A549 (cell line): ENCODE measurements around the gene RPL28. TPM values are rescaled to one million over a fixed set of nuclear protein-coding genes. Genes with fewer than 3 reads are reported as not detected.

ENCODE experiments used
- ATAC-seq, 2 experiments: fragments of 200-7000 bp in 1 of 2; fragments of >200 bp in 1 of 2; cut with Nextera tagmentation in 1 of 2; cut with Tn5 transposase in 1 of 2; 3 replicates each; pipeline versions ENCODE4 v1.8.0 to v1.9.1; 2018 to 2020; ENCODE audit warnings: mild to moderate bottlenecking in 1 of 2, moderate library complexity in 1 of 2
- CTCF ChIA-PET: fragments of 300-600 bp; sonication (Branson Sonifier 250); formaldehyde crosslinking; extraction: SDS; loops from one replicate; lab custom pipeline; 2021; ENCODE audit warnings: antibody characterized with exemption, inconsistent platforms; lab: Yijun Ruan, JAX
- POLR2A ChIA-PET: fragments of 350-600 bp; formaldehyde crosslinking; extraction: SDS; loops from one replicate; lab custom pipeline; 2021; ENCODE audit warnings: antibody characterized with exemption, inconsistent platforms; lab: Yijun Ruan, JAX
- DNase-seq, 2 experiments: peaks; one replicate each; pipeline versions ENCODE4 v3.0.0 to v3.0.0-alpha.2; 2011 to 2016; ENCODE audit warnings: low read depth in 1 of 2, low spot score in 1 of 2
- FAIRE-seq: peaks from 2 replicates; lab custom pipeline; 2011; peaks lifted over from hg19 to GRCh38; lab: Jason Lieb, UNC
- H3K27ac ChIP-seq, 2 experiments: fragments of >200 bp; sonication (Bioruptor Twin); formaldehyde crosslinking; 3 replicates each; pipeline ENCODE4 v1.5.1; 2016 to 2017
- H3K4me1 ChIP-seq: fragments of >200 bp; sonication (Bioruptor Twin); formaldehyde crosslinking; 3 replicates; pipeline ENCODE4 v1.6.1; 2016
- H3K4me2 ChIP-seq: fragments of >200 bp; sonication (Bioruptor Twin); formaldehyde crosslinking; 3 replicates; pipeline ENCODE4 v1.6.1; 2016
- H3K4me3 ChIP-seq: fragments of >200 bp; sonication (Bioruptor Twin); formaldehyde crosslinking; 3 replicates; pipeline ENCODE4 v1.5.1; 2016
- H3K9me3 ChIP-seq: fragments of >200 bp; sonication (Bioruptor Twin); formaldehyde crosslinking; 3 replicates; pipeline ENCODE4 v1.6.1; 2016
- CBX2 ChIP-seq: fragments of 200-600 bp; sonication (generic); IDR thresholded peaks from 2 replicates; pipeline ENCODE4 v1.6.1; 2016; ENCODE audit warnings: low read depth, mild to moderate bottlenecking, borderline replicate concordance
- CHD2 ChIP-seq: fragments of 150-350 bp; IDR thresholded peaks from 2 replicates; pipeline ENCODE4 v1.6.1; 2014; ENCODE audit warnings: low read length; ENCODE audit not compliant: partially characterized antibody
- E2F6 ChIP-seq: IDR thresholded peaks from 2 replicates; pipeline ENCODE4 v1.6.1; 2012; ENCODE audit warnings: low read depth, borderline replicate concordance
- ELK1 ChIP-seq: fragments of 150-350 bp; IDR thresholded peaks from 2 replicates; pipeline ENCODE4 v1.6.1; 2014; ENCODE audit warnings: low read depth, mild to moderate bottlenecking, low read length
- EP300 ChIP-seq, 2 experiments: fragments of >200 bp; sonication (Bioruptor Twin); formaldehyde crosslinking; IDR thresholded peaks; 2 replicates in 1 of 2; 3 replicates in 1 of 2; pipeline ENCODE4 v1.6.1; 2016 to 2017
- HEYL ChIP-seq: fragments of 250-450 bp; sonication (Bioruptor Pico); IDR thresholded peaks from 2 replicates; pipeline ENCODE4 v1.8.0; 2021; ENCODE audit warnings: mild to moderate bottlenecking, moderate library complexity
- JUNB ChIP-seq: fragments of >200 bp; sonication (Bioruptor Twin); formaldehyde crosslinking; IDR thresholded peaks from 2 replicates; pipeline ENCODE4 v1.6.1; 2016
- KDM1A ChIP-seq: fragments of 200-600 bp; sonication (generic); IDR thresholded peaks from 2 replicates; pipeline ENCODE4 v1.6.1; 2016; ENCODE audit warnings: low read depth, mild to moderate bottlenecking
- NPAS2 ChIP-seq: fragments of 250-450 bp; sonication (Bioruptor Pico); IDR thresholded peaks from 2 replicates; pipeline ENCODE4 v1.8.0; 2022; ENCODE audit warnings: mild to moderate bottlenecking, moderate library complexity, borderline replicate concordance
- NR3C1 ChIP-seq: fragments of >200 bp; sonication (Bioruptor Twin); formaldehyde crosslinking; IDR thresholded peaks from 3 replicates; pipeline ENCODE4 v1.6.1; 2017
- PBX3 ChIP-seq: IDR thresholded peaks from 2 replicates; pipeline ENCODE4 v1.6.1; 2012
- POLR2AphosphoS2 ChIP-seq: conservative IDR thresholded peaks from 2 replicates; pipeline ENCODE4 v1.6.1; 2012; ENCODE audit warnings: low read length, improper control_type of control experiment, inconsistent platforms
- RAD21 ChIP-seq, 2 experiments: fragments of >200 bp in 1 of 2; sonication (Bioruptor Twin) in 1 of 2; formaldehyde crosslinking in 1 of 2; IDR thresholded peaks in 1 of 2; conservative IDR thresholded peaks in 1 of 2; 2 replicates in 1 of 2; 3 replicates in 1 of 2; pipeline ENCODE4 v1.6.1; 2012 to 2018; ENCODE audit warnings: inconsistent platforms in 1 of 2
- RCOR1 ChIP-seq: fragments of 150-350 bp; IDR thresholded peaks from 2 replicates; pipeline ENCODE4 v1.6.1; 2014; ENCODE audit warnings: antibody characterized with exemption, low read length, low read depth
- RFX5 ChIP-seq: fragments of 450-650 bp; IDR thresholded peaks from 2 replicates; pipeline ENCODE4 v1.7.1; 2014; ENCODE audit warnings: antibody characterized with exemption, mild to moderate bottlenecking, moderate library complexity
- RNF2 ChIP-seq: fragments of 200-600 bp; sonication (generic); IDR thresholded peaks from 2 replicates; pipeline ENCODE4 v1.6.1; 2016; ENCODE audit warnings: low read depth, mild to moderate bottlenecking, antibody characterized with exemption, moderate library complexity, borderline replicate concordance
- SREBF2 ChIP-seq: fragments of 450-650 bp; IDR thresholded peaks from 2 replicates; pipeline ENCODE4 v1.6.1; 2014; ENCODE audit warnings: mild to moderate bottlenecking, moderate library complexity
- TFCP2L1 ChIP-seq: fragments of 250-450 bp; sonication (Bioruptor Pico); IDR thresholded peaks from 2 replicates; pipeline ENCODE4 v1.5.0; 2021; ENCODE audit warnings: mild to moderate bottlenecking
- USF2 ChIP-seq: fragments of 450-650 bp; IDR thresholded peaks from 2 replicates; pipeline ENCODE4 v1.6.1; 2014; ENCODE audit warnings: antibody characterized with exemption
- ZC3H11A ChIP-seq: fragments of 450-650 bp; IDR thresholded peaks from 2 replicates; pipeline ENCODE4 v1.6.1; 2014; ENCODE audit warnings: antibody characterized with exemption, mild to moderate bottlenecking
- ZFP36 ChIP-seq: fragments of 450-650 bp; IDR thresholded peaks from 2 replicates; pipeline ENCODE4 v1.6.1; 2014; ENCODE audit warnings: borderline replicate concordance; ENCODE audit not compliant: partially characterized antibody
- WGBS: methylation state at CpG from one replicate; pipeline ENCODE4 v1.1.6; 2017; ENCODE audit errors: missing lambda C conversion rate; 5-methylcytosine and 5-hydroxymethylcytosine counted together
- polyA plus RNA-seq, 4 experiments: library from polyadenylated mRNA; depleted of rRNA in 3 of 4; stranded (reverse); fragments of >200 nt; fragmentation: RNase III in 1 of 4; extraction: RNeasy Plus Mini Kit Qiagen cat#74134 plus additional on column Dnase treatment in 1 of 4; gene quantifications; 2 replicates in 3 of 4; 3 replicates in 1 of 4; pipeline ENCODE4 v1.2.3, GENCODE V29; 2011 to 2017

The RPL28 gene
- polyA plus RNA-seq, 2 of the 4 experiments (the other 2 are of a cell fraction) = 329 to 2,037 TPM

GRCh38 chr19:55392820-55393761 lies 7.4 kb downstream of the RPL28 start:
- DNase-seq (no peak), FAIRE-seq (no peak), ATAC-seq (peak; percentile 22 to 26; a peak in 4 of 6 replicates)
- Histone ChIP-seq H3K4me1 (peaks cover 54% of the 10 kb centered on the region), H3K4me2 (no peak overlapping the region), H3K9me3 (no peaks in the 10 kb centered on the region), H3K4me3 (no peak overlapping the region), H3K27ac (peak overlapping the region in 1 of 2 experiments; percentile 52; a peak in 3 of 6 replicates)
- POLR2A ChIA-PET = interaction anchor here (0.7 to 3.4 kb wide), 5 partner anchors 9 to 206 kb away, joined by 3 to 26 read pairs (median 6); partner anchors contain the start of genes FIZ1, ISOC2 and UBE2S
- CTCF ChIA-PET = interaction anchor here (0.6 to 7.0 kb wide), 14 partner anchors 9 to 252 kb away, joined by 3 to 38 read pairs (median 5); partner anchors contain the start of gene TMEM238
- WGBS = 85% methylated on average over 17 of the region's 18 CpGs
- TF ChIP-seq NPAS2 (no peak), RCOR1 (no peak), RNF2 (no peak), POLR2AphosphoS2 (no peak), JUNB (no peak), CBX2 (no peak), ZFP36 (no peak), CHD2 (no peak), TFCP2L1 (CRISPR knock-in tag) (no peak), RAD21 (conservative IDR thresholded peaks at IDR 0.05 in 1 of 2, IDR thresholded peaks at IDR 0.05 in 1 of 2) (no peak), RFX5 (no peak), SREBF2 (no peak), KDM1A (no peak), EP300 (IDR thresholded peaks at IDR 0.05) (no peak), E2F6 (no peak), PBX3 (no peak), HEYL (no peak)

- POLR2A ChIA-PET = interaction anchor here (0.7 to 2.2 kb wide), 3 partner anchors 9 to 103 kb away, joined by 3 to 9 read pairs (median 7); partner anchors contain the start of gene UBE2S
- CTCF ChIA-PET = interaction anchor here (1.2 to 5.3 kb wide), 4 partner anchors 20 to 106 kb away, joined by 4 to 23 read pairs (median 16); no protein-coding TSS in a partner anchor
- no peak for FAIRE-seq
- WGBS = 91% methylated on average over 12 of the region's 12 CpGs
- Histone ChIP-seq H3K4me1 (peaks cover 20% of the 10 kb centered on the region), H3K27ac (no peak overlapping the region), H3K4me3 (no peak overlapping the region), H3K4me2 (no peak overlapping the region), H3K9me3 (no peaks in the 10 kb centered on the region)
- no peak for DNase-seq
- peak in 1 of 2 experiments; percentile 9; a peak in 3 of 6 replicates for ATAC-seq
- TF ChIP-seq SREBF2 (no peak), TFCP2L1 (CRISPR knock-in tag) (no peak), ZC3H11A (no peak), NR3C1 (no peak), ELK1 (no peak), USF2 (no peak), ZFP36 (peak; percentile 61)
These were observed 12.6 kb downstream of the RPL28 start for GRCh38 chr19:55398200-55398925.
